Mesothelial cell of epicardium (in vitro differentiated cells): Measurements from ENCODE around the gene SPAG6. TPM values are rescaled to one million over a fixed set of nuclear protein-coding genes. Genes with fewer than 3 reads are reported as not detected.
A peak's percentile ranks its signal among the peaks of the same experiment; 100 is the strongest.

Experiments used
- DNase-seq, 2 experiments: peaks; one replicate each; pipeline ENCODE4 v3.0.0; 2021; ENCODE audit warnings: low spot score in 2 of 2; ENCODE audit not compliant: unreplicated experiment in 2 of 2
- H3K27ac Mint-ChIP-seq: 2 replicates; pipeline ENCODE4 v1.8.0; 2021; ENCODE audit warnings: mixed read lengths
- H3K27me3 Mint-ChIP-seq: 2 replicates; pipeline ENCODE4 v1.8.0; 2021; ENCODE audit warnings: low read depth, mixed read lengths
- H3K36me3 Mint-ChIP-seq: 2 replicates; pipeline ENCODE4 v1.8.0; 2021; ENCODE audit warnings: mixed read lengths
- H3K4me1 Mint-ChIP-seq: 2 replicates; pipeline ENCODE4 v1.8.0; 2021; ENCODE audit warnings: mixed read lengths
- H3K4me3 Mint-ChIP-seq: 2 replicates; pipeline ENCODE4 v1.8.0; 2021; ENCODE audit warnings: mild to moderate bottlenecking, moderate library complexity, mixed read lengths
- H3K9me3 Mint-ChIP-seq: 2 replicates; pipeline ENCODE4 v1.8.0; 2021; ENCODE audit warnings: mixed read lengths
- CTCF ChIP-seq: fragments of 200-600 bp; sonication (generic); IDR thresholded peaks from one replicate; pipeline ENCODE4 v1.5.0; 2021; ENCODE audit warnings: antibody characterized with exemption; ENCODE audit not compliant: unreplicated experiment
- total RNA-seq: library from RNA; stranded (reverse); gene quantifications from 3 replicates; pipeline ENCODE4 v1.2.1, GENCODE V29; 2021

SPAG6 gene
- total RNA-seq, 1 donor from 2014 or later, result 0.16 TPM

- H3K4me1 Mint-ChIP-seq, result peaks cover 48% of the 10 kb centered on the region
- H3K4me3 Mint-ChIP-seq, result peak overlapping the region; percentile 90
- H3K27me3 Mint-ChIP-seq, result peaks cover 44% of the 10 kb centered on the region
These were observed 21.6 kb upstream of the SPAG6 start for GRCh38 chr10:22323538-22324305.

GRCh38 chr10:22324413-22324812 is 20.9 kb upstream of the SPAG6 start:
- no peak for DNase-seq
- Mint-ChIP-seq H3K9me3 (no peaks in the 10 kb centered on the region), H3K4me1 (peaks cover 43% of the 10 kb centered on the region), H3K4me3 (peak overlapping the region; percentile 90), H3K36me3 (peaks cover 9% of the 10 kb centered on the region), H3K27me3 (peaks cover 38% of the 10 kb centered on the region), H3K27ac (no peak overlapping the region)
- TF ChIP-seq CTCF, result no peak

More at GRCh38 chr10:22323538-22324305, 21.6 kb upstream of the SPAG6 start:
- no peak for DNase-seq
- Mint-ChIP-seq H3K36me3 (peaks cover 5% of the 10 kb centered on the region), H3K27ac (no peak overlapping the region), H3K9me3 (no peaks in the 10 kb centered on the region)
- TF ChIP-seq CTCF, result no peak

GRCh38 chr10:22324893-22325271 is 20.4 kb upstream of the SPAG6 start:
- Mint-ChIP-seq H3K36me3 (peaks cover 13% of the 10 kb centered on the region), H3K27me3 (peaks cover 34% of the 10 kb centered on the region), H3K27ac (peak overlapping the region; percentile 54), H3K4me3 (peak overlapping the region; percentile 90), H3K4me1 (peaks cover 38% of the 10 kb centered on the region), H3K9me3 (no peaks in the 10 kb centered on the region)
- TF ChIP-seq CTCF, result no peak
- no peak for DNase-seq

- peaks cover 35% of the 10 kb centered on the region for H3K4me1 Mint-ChIP-seq
- peak overlapping the region; percentile 83 for H3K27ac Mint-ChIP-seq
- peaks cover 13% of the 10 kb centered on the region for H3K36me3 Mint-ChIP-seq
- TF ChIP-seq CTCF, result no peak
- peak overlapping the region; percentile 90 for H3K4me3 Mint-ChIP-seq
- H3K9me3 Mint-ChIP-seq, result no peaks in the 10 kb centered on the region
- H3K27me3 Mint-ChIP-seq, result peaks cover 32% of the 10 kb centered on the region
- peak; percentile 82 to 86 for DNase-seq
These were observed 19.8 kb upstream of the SPAG6 start for GRCh38 chr10:22325272-22326144.

GRCh38 chr10:22326145-22326702 is 19.1 kb upstream of the SPAG6 start:
- H3K27me3 Mint-ChIP-seq, result peaks cover 37% of the 10 kb centered on the region
- peaks cover 35% of the 10 kb centered on the region for H3K4me1 Mint-ChIP-seq
- peak overlapping the region; percentile 72 for H3K4me3 Mint-ChIP-seq
- peaks cover 13% of the 10 kb centered on the region for H3K36me3 Mint-ChIP-seq
- no peak for TF ChIP-seq CTCF
- DNase-seq, result no peak
- H3K27ac Mint-ChIP-seq, result peak overlapping the region; percentile 83
- no peaks in the 10 kb centered on the region for H3K9me3 Mint-ChIP-seq
